Activated CD8-positive, alpha-beta memory T cell treated with anti-CD3 and anti-CD28 coated beads, Interleukin-2, amount 50 U/mL, for 48 hours (primary cell): ENCODE data around the gene CALCR.

Experiments
- DNase-seq: peaks from one replicate; pipeline ENCODE4 v3.0.0-alpha.2; 2020

The CALCR gene

DNA sequence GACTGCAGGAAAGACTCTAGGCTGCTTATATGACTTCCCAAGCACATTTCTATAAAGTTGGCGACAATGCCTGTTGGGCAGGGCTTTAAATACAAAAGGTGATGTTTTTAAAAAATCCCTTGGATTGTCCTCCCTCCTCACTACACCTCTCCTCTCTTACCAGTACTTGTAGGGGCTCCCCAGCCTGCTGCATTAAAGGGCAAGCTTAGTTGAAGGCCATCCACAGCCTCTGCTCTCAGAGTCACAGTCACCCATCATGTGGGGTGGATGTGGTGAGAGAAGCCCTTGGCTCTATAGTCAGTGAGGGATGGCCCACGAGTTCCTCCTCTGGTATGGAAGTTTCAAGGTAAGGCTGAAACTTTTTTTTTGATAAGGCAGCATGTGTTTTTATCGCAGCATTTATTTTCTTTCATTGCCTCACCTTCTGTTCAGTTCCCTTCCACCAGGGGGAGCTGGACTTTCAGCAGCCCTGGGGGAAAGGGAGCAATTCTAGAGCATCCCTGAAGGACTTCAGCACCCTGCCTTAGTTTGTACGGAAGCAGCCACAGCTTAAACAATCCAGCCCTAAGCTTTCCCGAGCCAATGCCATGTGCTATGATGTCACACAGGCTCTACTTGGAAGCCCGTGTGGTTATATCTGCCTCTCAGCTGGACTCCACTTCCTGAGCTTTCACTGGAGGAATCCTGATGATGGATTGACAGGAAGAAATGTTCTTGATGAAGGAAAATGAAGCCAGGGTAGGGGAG lies 131.9 kb downstream of the CALCR start:
- peak; percentile 63 for DNase-seq

DNA sequence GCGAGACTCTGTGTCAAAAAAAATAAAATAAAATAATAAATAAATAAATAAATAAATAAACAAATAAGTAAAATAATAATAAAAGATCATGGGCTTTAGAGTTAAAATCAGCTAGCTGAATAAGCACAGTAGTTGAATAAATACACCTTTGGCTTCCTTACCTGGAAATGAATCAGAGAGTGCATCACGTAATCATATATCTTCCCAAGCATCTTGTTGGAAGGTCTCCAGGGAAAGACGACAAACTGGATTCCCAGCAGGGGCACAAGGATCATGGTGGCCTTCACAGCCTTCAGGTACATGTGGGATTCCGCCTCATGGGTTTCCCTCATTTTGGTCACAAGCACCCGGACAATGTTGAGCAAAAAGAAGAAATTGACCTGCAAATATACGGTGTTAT lies 138.7 kb downstream of the CALCR start:
- DNase-seq: no peak

DNA sequence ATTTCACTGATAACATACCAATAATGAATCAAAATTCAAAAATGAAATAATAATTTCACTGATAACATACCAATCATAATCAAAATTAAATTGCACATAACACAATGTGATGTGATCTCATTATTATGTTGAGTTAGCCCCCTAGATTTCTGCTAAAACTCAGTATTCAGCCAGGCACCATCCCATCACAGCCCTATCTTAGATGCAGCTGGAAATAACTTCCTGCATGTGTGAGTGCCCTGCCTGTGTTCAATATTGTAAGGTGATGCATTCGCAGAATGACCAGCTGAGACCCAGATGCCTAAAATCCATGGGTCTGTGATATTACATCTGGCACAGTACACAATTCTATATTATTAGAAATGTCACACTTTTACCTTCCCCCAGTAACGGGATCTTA lies 142.4 kb downstream of the CALCR start:
- DNase-seq: no peak

DNA sequence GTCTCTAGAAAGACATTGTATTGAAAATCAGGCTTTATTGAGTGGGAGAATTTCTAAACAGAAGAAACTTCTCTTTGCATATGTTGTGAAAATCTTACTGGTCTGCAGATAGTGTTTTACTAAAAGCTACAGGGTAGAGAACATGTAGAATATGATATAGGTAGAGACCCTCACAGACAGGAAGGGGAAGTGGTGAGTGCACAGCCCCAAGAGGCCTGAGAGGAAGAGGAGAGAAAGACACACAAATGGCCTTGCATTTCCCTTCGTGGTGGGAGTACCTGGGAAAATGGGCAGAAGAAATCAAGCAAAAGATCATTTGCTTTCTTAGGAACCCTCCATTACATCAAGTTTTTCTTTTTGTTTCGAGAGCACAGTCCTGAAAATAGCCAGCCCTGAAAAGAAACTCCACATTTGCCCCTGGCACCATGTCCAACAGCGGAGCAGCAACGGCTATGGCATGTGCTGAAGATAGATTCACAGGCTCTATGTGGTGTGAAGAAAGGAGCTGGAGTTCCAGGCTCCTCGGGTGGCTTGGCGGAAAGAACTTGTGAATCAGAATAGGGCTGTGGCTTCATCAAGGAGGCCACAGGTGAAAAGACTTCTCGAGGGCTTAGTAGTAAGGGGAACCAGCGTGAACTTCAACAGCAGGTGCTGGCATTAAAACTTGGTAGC lies 143.5 kb downstream of the CALCR start:
- DNase-seq: no peak

DNA sequence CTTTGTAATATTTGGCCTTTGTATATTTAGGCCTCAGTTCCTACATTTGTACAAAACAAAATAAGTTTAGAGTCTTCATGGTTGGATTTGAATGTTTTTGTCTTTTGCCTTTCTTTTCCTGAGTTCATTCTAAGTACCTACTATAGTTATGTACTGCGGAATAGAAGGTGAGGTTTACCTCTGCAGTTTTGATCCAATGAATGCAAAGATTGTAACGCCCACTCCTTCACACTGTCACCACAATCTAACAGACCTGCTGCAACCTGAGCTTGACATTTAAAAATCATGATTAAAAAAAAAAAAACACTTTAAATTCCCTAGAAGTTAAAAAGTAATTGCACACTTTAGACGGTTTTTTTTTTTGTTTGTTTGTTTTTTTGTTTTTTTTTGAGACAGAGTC lies 145.0 kb downstream of the CALCR start:
- no peak for DNase-seq

DNA sequence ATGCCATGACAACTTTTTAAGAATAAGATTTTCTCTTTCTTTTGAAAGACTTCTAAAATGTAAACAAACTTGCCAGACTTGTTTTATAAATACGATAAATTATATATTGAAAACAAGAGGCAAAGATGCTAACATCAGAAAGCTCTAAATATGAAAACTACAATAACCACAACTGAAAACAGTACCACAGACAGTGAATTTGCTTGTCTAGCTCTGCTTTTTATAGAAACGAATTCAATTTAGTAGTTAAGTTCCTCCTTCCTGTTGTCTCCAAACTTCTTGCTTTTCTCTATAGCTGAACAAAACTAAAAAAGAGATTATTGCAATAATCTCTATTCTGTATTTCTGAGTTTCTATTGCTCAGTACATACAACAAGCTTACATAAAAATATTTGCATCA lies 147.4 kb downstream of the CALCR start:
- DNase-seq: no peak

DNA sequence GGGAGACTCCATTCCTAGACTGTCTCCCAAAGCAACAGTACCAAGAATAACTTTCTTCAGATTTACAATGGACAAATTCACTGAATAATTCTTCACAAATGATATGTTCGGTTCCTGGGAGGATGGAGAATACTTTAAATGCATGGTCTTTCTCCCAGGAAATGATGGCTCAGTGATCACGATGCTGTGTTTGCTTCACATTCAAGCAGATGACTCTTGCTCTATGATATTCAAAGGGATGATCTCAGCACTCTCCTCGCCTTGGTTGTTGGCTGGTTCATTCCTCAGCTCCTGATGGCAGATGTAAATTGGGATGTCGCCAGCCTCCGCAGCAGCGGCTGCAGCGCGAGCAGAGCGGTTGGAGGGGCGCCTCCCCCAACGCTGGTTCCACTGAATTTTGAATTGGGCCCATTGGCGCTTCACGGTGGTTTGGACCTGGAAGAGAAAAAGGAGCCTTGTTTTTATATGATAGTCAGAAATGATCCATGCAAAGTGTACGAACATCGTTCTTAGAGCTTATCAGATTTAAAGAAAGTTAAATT lies 148.3 kb downstream of the CALCR start:
- DNase-seq: no peak

DNA sequence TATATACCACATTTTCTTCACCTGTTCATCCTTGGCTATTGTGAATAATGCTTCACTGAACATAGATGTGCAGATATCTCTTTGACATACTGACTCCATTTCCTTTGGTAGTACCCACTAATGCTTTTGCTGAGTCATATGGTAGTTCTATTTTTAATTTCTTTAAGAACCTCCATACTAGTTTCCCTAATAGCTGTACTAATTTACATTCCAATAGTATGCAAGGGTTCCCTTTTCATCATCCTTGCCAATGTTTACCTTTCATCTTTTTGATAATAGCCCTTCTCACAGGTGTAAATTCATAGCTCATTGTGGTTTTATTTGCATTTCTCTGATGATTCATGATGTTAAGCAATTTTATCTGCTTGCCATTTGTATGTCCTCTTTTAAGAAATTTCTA lies 159.9 kb downstream of the CALCR start:
- DNase-seq: no peak

DNA sequence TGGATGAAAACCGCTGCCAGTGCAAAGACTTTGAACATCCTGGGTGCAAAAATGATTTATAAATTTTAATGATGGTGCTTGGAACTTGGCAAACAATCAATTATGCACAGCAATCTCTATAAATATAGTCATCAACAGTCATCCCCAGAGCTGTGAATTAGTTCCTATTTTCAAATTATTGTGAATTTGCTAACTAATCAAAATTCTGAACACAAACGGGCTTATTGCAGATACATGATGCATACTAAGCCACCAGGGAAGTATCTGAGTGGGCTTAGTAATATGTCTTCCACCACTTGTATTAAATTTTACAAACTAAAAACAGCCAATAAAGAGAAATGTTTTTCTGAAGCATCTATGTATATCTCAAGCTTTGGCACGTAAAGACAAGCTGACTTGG lies 165.2 kb downstream of the CALCR start:
- DNase-seq: no peak

DNA sequence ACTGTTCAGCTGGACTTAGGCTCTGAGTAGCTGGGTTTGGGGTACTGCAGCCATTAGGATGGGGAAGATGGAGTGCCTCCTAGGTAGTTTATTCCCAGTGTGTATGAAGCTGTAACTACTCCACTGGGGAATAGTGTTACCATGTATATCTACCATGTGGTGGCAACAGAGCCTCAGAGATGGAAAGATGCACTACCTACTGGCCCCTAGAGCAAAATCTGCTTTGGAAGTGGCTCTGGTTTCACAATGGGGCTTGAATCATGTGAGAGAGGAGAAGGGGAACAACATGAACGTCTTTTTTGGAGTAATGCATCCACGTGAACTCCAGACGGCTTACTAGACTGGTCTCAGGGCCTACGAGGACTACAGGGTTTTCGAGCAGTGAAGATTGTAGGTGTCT lies 167.3 kb downstream of the CALCR start:
- no peak for DNase-seq

DNA sequence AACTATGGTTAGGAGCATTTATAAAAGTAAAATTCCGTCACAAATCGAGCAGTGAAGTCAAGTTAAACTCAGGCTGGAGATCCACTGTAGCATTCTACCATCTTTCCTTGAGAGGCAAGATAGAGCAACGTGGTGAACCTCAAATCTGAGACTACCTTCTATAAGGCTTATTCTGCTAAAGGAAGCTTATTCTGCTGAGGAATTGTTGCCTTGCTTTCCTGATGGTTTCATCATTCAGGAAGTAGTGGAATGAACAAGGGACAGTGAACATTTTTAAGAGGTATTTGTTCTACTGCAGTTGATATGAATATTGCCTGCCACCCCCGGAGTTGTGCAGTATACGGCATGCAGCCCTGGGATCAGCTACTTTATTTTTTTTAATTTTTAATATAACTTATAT lies 171.6 kb downstream of the CALCR start:
- no peak for DNase-seq

DNA sequence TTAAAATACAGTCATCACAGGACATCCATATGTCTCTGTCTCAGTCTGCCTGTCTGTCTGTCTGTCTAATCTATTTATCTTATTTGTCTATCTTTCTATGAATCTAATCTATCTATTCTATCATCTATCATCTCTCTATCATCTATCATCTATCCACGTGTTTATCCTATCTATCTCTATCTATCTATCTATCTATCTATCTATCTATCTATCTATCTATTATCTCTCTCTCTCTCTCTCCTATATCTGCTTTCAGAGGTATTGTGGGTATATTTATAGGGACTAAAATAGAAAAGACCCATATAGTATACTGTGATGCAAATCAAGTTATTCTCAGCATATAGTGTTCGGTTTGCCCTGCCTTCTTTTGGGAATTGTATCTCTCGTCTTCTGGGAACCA lies 174.9 kb downstream of the CALCR start:
- DNase-seq: no peak

DNA sequence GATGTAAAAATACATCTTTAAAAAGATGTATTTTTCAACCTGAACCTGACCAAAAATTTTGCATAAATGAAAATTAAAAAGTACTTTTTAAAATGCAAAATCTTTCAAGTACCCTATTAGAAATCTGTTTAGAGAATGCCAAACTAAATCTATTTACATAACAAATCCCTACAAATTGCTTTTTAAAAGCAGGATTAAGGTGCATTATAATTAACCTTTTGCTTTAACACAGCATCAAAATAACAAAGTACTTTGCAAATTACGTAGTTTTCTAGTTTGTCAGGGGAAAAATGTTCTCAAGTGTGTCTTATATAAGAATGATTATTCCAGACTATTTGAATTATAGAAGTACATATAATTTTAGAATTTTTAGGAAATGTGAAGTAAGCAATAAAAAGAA lies 181.5 kb downstream of the CALCR start:
- no peak for DNase-seq

DNA sequence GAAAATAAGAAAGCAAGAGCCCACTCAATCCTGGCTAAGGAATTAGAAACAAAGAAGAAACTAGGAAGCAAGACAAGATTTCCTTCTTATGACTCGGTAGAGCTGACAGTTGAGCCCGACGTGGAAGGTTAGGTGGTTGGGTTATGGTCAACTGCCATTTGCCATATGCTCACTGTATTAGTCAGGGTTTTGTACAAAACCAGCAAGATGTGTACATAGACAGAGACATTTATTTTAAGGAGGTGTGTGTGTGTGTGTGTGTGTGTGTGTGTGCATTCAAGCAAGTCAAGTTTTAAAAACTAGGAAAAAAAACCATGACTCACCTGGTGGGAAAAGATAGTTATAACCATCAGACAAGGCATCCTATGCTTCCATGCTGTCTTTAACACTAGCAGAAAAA lies 183.9 kb downstream of the CALCR start:
- DNase-seq: no peak

DNA sequence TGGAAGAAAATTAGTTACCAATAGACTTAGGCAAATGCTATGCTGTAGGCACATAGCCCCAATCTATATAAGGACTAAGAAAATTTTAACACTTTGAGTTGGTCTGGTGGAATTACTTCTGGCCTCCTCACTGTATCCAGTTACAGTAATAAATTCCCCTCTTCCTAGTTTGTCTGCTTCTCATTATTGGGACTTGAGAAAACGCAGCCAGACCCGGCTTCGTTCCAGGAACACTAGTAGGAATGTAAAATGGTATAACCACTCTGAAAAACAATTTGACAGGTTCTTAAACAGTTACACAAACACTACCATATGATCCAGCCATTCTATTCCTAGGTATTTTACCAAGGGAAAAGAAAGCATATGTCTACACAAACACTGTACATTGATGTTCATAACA lies 192.2 kb downstream of the CALCR start:
- no peak for DNase-seq

DNA sequence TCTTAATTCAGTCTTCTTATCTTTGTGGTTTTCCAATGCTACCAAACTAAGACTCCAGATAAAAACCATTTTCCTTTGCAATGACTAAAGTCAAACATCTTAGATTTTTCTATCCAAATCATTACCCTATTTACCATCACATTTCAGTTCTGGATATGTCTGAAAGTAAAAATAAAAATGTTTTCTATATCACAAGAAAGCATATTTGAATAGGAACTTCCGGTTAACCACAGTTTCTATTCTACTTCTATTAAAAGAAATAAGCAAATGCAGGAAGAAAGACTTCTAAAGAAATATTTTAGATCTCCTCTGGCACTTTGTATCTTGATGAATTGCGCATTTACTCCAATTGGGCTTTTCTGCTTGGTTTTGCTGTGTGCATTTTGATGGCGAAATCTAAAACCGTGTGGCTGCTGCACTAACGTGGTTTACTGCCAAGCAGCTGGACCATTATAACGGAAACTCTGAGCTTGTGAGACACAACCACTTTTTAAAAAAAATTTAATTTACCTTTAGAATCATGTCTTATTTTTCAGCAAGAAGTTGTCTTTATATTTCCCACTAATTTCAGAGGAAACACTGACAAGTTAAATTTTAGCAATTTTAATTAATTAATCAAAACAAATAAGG lies 196.3 kb downstream of the CALCR start:
- no peak for DNase-seq

DNA sequence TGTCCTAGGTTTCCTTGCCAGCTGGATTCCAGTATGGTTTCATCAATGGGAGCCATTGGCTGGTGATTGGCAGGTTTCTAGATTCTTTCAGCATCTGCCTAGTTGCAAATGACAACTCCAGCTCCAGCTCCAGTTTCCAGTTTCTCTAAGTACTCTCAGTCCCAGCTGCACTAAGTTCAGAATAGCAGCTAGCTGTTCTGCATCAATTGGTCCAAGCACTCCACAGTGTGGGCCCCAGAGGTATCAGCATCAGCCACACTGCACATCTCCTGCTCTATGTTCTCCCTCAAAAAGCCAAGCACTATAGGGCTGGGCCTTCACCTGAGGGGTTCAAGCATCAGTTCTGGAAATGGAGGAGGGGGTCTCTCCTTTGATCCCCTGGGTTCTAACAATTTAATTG lies 198.9 kb downstream of the CALCR start:
- no peak for DNase-seq
